ENCODE data around the gene CYP19A1.

GRCh38 chr15:51346136-51346535 lies 7.7 kb upstream of the CYP19A1 start:
- TF ChIP-seq CTCF (IDR thresholded peaks at IDR 0.05; ENCODE audit: control extremely low read depth in 1 of 3, insufficient read depth in 1 of 3, low read depth in 1 of 3, low read length in 3 of 3) (no peak), CBX8 (IDR thresholded peaks at IDR 0.05; ENCODE audit: borderline replicate concordance, low read depth, low read length) (no peak), BCL11A (IDR thresholded peaks at IDR 0.05; ENCODE audit: low read depth in 2 of 2, low read length in 2 of 2) (no peak), JUN (IDR thresholded peaks at IDR 0.05; ENCODE audit: low read depth, low read length) (no peak), TAF7 (optimal IDR thresholded peaks at IDR 0.05; ENCODE audit: borderline replicate concordance, low read depth, low read length) (no peak), POLR2A (IDR thresholded peaks at IDR 0.05; ENCODE audit: control extremely low read depth in 1 of 2, low read depth in 2 of 2, low read length in 2 of 2) (no peak), MAX (IDR thresholded peaks at IDR 0.05) (no peak)
